ENCODE measurements around the gene PACRG. TPM values are rescaled to one million over a fixed set of nuclear protein-coding genes. Genes with fewer than 3 reads are reported as not detected.

PACRG gene
- total RNA-seq, 1 experiment from 2014 or later = 0.59 TPM

- CTCF ChIA-PET = no interaction called here
- no peak for DNase-seq (ENCODE audit: low read depth, low spot score)
Observed at GRCh38 chr6:163019926-163020325, 292.2 kb downstream of the PACRG start.

DNA sequence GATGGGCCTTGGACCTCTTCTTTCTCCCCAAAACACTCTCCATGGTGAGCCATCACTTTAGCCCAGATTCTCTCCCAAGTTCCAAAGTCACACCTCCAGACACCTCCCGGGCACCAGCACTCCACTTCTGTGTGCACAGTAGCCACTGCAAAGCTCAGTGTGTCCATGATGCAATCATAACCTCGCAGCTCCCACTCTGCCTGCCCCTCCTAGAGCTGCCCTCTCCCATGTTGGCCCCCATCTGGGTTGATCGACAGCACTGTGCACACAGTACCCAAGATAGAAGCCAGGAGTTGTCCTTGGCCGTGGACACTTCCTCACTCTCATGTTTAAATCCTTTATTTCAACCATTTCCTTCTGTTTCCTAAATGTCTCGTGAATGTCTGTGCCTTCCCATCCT is 293.3 kb downstream of the PACRG start:
- no peak for ATAC-seq
- ChIA-PET POLR2A (no interaction called here), CTCF (no interaction called here)
- H3K27me3 ChIP-seq (ENCODE audit: control insufficient read depth, insufficient read depth, low read length) = no peaks in the 10 kb centered on the region
- in situ Hi-C loops (cut with HindIII; ENCODE audit: low pct_unique_long_range_greater_than_20kb, low sequenced_read_pairs) = no loop called here
- no peak overlapping the region for H3K4me3 ChIP-seq (ENCODE audit: low read depth in 2 of 2, low read length in 2 of 2)
- H3K27ac ChIP-seq (ENCODE audit: low read length) = no peak overlapping the region
- no peaks in the 10 kb centered on the region for H3K9me3 ChIP-seq (ENCODE audit: control insufficient read depth, insufficient read depth, low read depth, low read length)
- H3K4me1 ChIP-seq (ENCODE audit: control insufficient read depth, insufficient read depth, low read length) = no peaks in the 10 kb centered on the region
- no TSS peak for BruUV-seq (replicated peaks)
- intact Hi-C loops (cut with micrococcal nuclease; ENCODE audit: unreplicated experiment) = no loop called here
- no peak for TF ChIP-seq TCF7L2 (IDR thresholded peaks at IDR 0.05; ENCODE audit: low read depth, low read length)
- TF ChIP-seq POLR2AphosphoS5 (IDR thresholded peaks at IDR 0.05; ENCODE audit: low read depth, low read length) = no peak
- DNase-seq (ENCODE audit: low read depth, low spot score) = no peak
- H3K36me3 ChIP-seq (ENCODE audit: control insufficient read depth, insufficient read depth, low read length) = no peaks in the 10 kb centered on the region

More at GRCh38 chr6:163019926-163020325, 292.2 kb downstream of the PACRG start:
- Histone ChIP-seq H3K4me3 (ENCODE audit: low read depth in 2 of 2, low read length in 2 of 2) (no peak overlapping the region), H3K27me3 (ENCODE audit: control insufficient read depth, insufficient read depth, low read length) (no peaks in the 10 kb centered on the region), H3K27ac (ENCODE audit: low read length) (no peak overlapping the region), H3K36me3 (ENCODE audit: control insufficient read depth, insufficient read depth, low read length) (no peaks in the 10 kb centered on the region), H3K4me1 (ENCODE audit: control insufficient read depth, insufficient read depth, low read length) (no peaks in the 10 kb centered on the region), H3K9me3 (ENCODE audit: control insufficient read depth, insufficient read depth, low read depth, low read length) (no peaks in the 10 kb centered on the region)
- TF ChIP-seq TCF7L2 (IDR thresholded peaks at IDR 0.05; ENCODE audit: low read depth, low read length) = no peak
- BruUV-seq (replicated peaks) = no TSS peak
- in situ Hi-C loops (cut with HindIII; ENCODE audit: low pct_unique_long_range_greater_than_20kb, low sequenced_read_pairs) (no loop called here), intact Hi-C loops (cut with micrococcal nuclease; ENCODE audit: unreplicated experiment) (no loop called here)
- POLR2A ChIA-PET = no interaction called here
- ATAC-seq = no peak

DNA sequence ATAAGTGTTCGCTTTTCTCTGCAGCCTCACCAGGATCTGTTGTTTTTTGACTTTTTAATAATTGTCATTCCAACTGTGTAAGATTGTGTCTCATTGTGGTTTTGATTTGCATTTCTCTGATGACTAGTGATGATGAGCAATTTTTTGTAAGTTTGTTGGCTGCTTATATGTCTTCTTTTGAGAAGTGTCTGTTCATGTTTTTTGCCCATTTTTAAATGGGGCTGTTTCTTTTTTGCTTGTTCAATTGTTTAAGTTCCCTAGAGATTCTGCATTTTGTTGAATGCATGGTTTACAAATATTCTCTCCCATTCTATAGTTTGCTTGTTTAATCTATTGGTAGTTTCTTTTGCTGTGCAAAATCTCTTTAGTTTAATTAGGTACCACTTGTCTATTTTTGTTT is 295.9 kb downstream of the PACRG start:
- DNase-seq (ENCODE audit: low read depth, low spot score) = no peak
- no peaks in the 10 kb centered on the region for H3K36me3 ChIP-seq (ENCODE audit: control insufficient read depth, insufficient read depth, low read length)

More for the DNA sequence above, 295.9 kb downstream of the PACRG start:
- Histone ChIP-seq H3K4me1 (ENCODE audit: control insufficient read depth, insufficient read depth, low read length) (no peaks in the 10 kb centered on the region), H3K9me3 (ENCODE audit: control insufficient read depth, insufficient read depth, low read depth, low read length) (no peaks in the 10 kb centered on the region), H3K27ac (ENCODE audit: low read length) (no peak overlapping the region), H3K4me3 (ENCODE audit: low read depth in 2 of 2, low read length in 2 of 2) (no peak overlapping the region), H3K27me3 (ENCODE audit: control insufficient read depth, insufficient read depth, low read length) (no peaks in the 10 kb centered on the region)
- TF ChIP-seq CTCF (IDR thresholded peaks at IDR 0.05) (no peak), POLR2AphosphoS5 (IDR thresholded peaks at IDR 0.05; ENCODE audit: low read depth, low read length) (no peak), TCF7L2 (IDR thresholded peaks at IDR 0.05; ENCODE audit: low read depth, low read length) (no peak), REST (IDR thresholded peaks at IDR 0.05; ENCODE audit: insufficient read depth in 1 of 2, low read depth in 2 of 2, low read length in 1 of 2) (no peak), SIN3A (IDR thresholded peaks at IDR 0.05; ENCODE audit: borderline replicate concordance, insufficient read depth, low read depth, low read length) (no peak)
- no peak for ATAC-seq
- in situ Hi-C loops (cut with HindIII; ENCODE audit: low pct_unique_long_range_greater_than_20kb, low sequenced_read_pairs) = no loop called here
- ChIA-PET CTCF (no interaction called here), POLR2A (no interaction called here)
- BruUV-seq (replicated peaks) = no TSS peak
- intact Hi-C loops (cut with micrococcal nuclease; ENCODE audit: unreplicated experiment) = no loop called here
